DMS79 (cell line): ENCODE data around the gene SHB.

Experiments
- DNase-seq: peaks from one replicate; lab custom pipeline; 2025; lab: John Stamatoyannopoulos, UW

Gene SHB

GRCh38 chr9:38008168-38009034 lies 60.6 kb downstream of the SHB start:
- DNase-seq = peak; percentile 56

GRCh38 chr9:38007016-38007415 lies 62.0 kb downstream of the SHB start:
- no peak for DNase-seq

- DNase-seq = no peak
These were observed 62.9 kb downstream of the SHB start for GRCh38 chr9:38006163-38006562.

GRCh38 chr9:38004809-38005560 lies 64.0 kb downstream of the SHB start:
- DNase-seq = no peak

GRCh38 chr9:38003946-38004808 lies 64.8 kb downstream of the SHB start:
- DNase-seq = no peak

GRCh38 chr9:38003230-38003629 lies 65.8 kb downstream of the SHB start:
- DNase-seq = no peak

- DNase-seq = no peak
These were observed 67.6 kb downstream of the SHB start for GRCh38 chr9:38001430-38001829.

- DNase-seq = no peak
These were observed 68.3 kb downstream of the SHB start for GRCh38 chr9:38000735-38001134.

GRCh38 chr9:38000332-38000731 lies 68.7 kb downstream of the SHB start:
- no peak for DNase-seq

GRCh38 chr9:37999588-38000189 lies 69.3 kb downstream of the SHB start:
- no peak for DNase-seq

- DNase-seq = no peak
These were observed 70.0 kb downstream of the SHB start for GRCh38 chr9:37998881-37999587.

GRCh38 chr9:37997636-37998374 lies 71.2 kb downstream of the SHB start:
- DNase-seq = no peak

- no peak for DNase-seq
These were observed 72.2 kb downstream of the SHB start for GRCh38 chr9:37996819-37997217.

GRCh38 chr9:37995961-37996818 lies 72.8 kb downstream of the SHB start:
- DNase-seq = no peak

- DNase-seq = no peak
These were observed 73.7 kb downstream of the SHB start for GRCh38 chr9:37995348-37995737.

GRCh38 chr9:37994639-37995347 lies 74.2 kb downstream of the SHB start:
- DNase-seq = peak; percentile 75

GRCh38 chr9:37992924-37993349 lies 76.1 kb downstream of the SHB start:
- DNase-seq = no peak

- DNase-seq = no peak
These were observed 78.5 kb downstream of the SHB start for GRCh38 chr9:37990404-37991015.
